Measurements from ENCODE around the gene OPN4. TPM values are rescaled to one million over a fixed set of nuclear protein-coding genes. Genes with fewer than 3 reads are reported as not detected.

OPN4 gene
- total and polyA plus RNA-seq, 2 of the 8 experiments (the other 6 are each of a cell fraction or from before 2014, with no cell fraction given): not detected

GRCh38 chr10:86646933-86647332 lies 7.4 kb upstream of the OPN4 start (continued):
- TF ChIP-seq YY1 (IDR thresholded peaks at IDR 0.05; ENCODE audit: low read depth, low read length) (no peak), CHD2 (IDR thresholded peaks at IDR 0.05; ENCODE audit: low read length) (no peak), TAF7 (optimal IDR thresholded peaks at IDR 0.05; ENCODE audit: borderline replicate concordance, low read depth, low read length) (no peak), FOSL1 (IDR thresholded peaks at IDR 0.05; ENCODE audit: insufficient read depth, low read depth, low read length) (no peak), SP2 (IDR thresholded peaks at IDR 0.05; ENCODE audit: low read length) (no peak), SIX5 (IDR thresholded peaks at IDR 0.05; ENCODE audit: low read depth, low read length) (no peak), POU5F1 (IDR thresholded peaks at IDR 0.05; ENCODE audit: low read depth, low read length) (no peak)

Measured in H1 (cell line).